Endodermal cell (in vitro differentiated cells): ENCODE measurements around the gene KRTAP5-8. TPM values are rescaled to one million over a fixed set of nuclear protein-coding genes. Genes with fewer than 3 reads are reported as not detected.

Experiments used
- DNase-seq: peaks from one replicate; pipeline ENCODE4 v3.0.0-alpha.2; 2017
- H3K27ac ChIP-seq: 2 replicates; pipeline ENCODE4 v1.5.1; 2013; ENCODE audit warnings: mild to moderate bottlenecking, low read depth, low read length, moderate library complexity
- H3K27me3 ChIP-seq: 2 replicates; pipeline ENCODE4 v1.6.1; 2013; ENCODE audit warnings: mild to moderate bottlenecking, low read length, moderate library complexity; ENCODE audit not compliant: insufficient read depth, control insufficient read depth, poor library complexity, severe bottlenecking
- H3K36me3 ChIP-seq: 2 replicates; pipeline ENCODE4 v1.7.0; 2013; ENCODE audit warnings: mild to moderate bottlenecking, low read length, moderate library complexity; ENCODE audit not compliant: control insufficient read depth, insufficient read depth
- H3K4me1 ChIP-seq: one replicate; pipeline ENCODE4 v1.7.0; 2013; ENCODE audit warnings: low read length; ENCODE audit not compliant: control insufficient read depth, insufficient read depth
- H3K4me3 ChIP-seq: 2 replicates; pipeline ENCODE4 v1.5.1; 2013; ENCODE audit warnings: mild to moderate bottlenecking, low read length, moderate library complexity
- H3K9ac ChIP-seq: 2 replicates; pipeline ENCODE4 v1.6.1; 2013; ENCODE audit warnings: mild to moderate bottlenecking, low read length, moderate library complexity; ENCODE audit not compliant: poor library complexity, severe bottlenecking; ENCODE audit errors: extremely low read depth
- H3K9me3 ChIP-seq: 2 replicates; pipeline ENCODE4 v1.6.1; 2013; ENCODE audit warnings: mild to moderate bottlenecking, low read length, moderate library complexity; ENCODE audit not compliant: control insufficient read depth
- H3K27ac Mint-ChIP-seq: 2 replicates; pipeline ENCODE4 v1.8.0; 2020; ENCODE audit warnings: mixed read lengths
- H3K27me3 Mint-ChIP-seq: 2 replicates; pipeline ENCODE4 v1.8.0; 2021; ENCODE audit warnings: mild to moderate bottlenecking, mixed read lengths; ENCODE audit not compliant: insufficient read depth
- H3K36me3 Mint-ChIP-seq: 2 replicates; pipeline ENCODE4 v1.8.0; 2020; ENCODE audit warnings: low read depth, mixed read lengths
- H3K4me1 Mint-ChIP-seq: 2 replicates; pipeline ENCODE4 v1.8.0; 2020; ENCODE audit warnings: mixed read lengths
- H3K4me3 Mint-ChIP-seq: 2 replicates; pipeline ENCODE4 v1.8.0; 2020; ENCODE audit warnings: mild to moderate bottlenecking, moderate library complexity, mixed read lengths
- H3K9me3 Mint-ChIP-seq: 2 replicates; pipeline ENCODE4 v1.8.0; 2020; ENCODE audit warnings: mild to moderate bottlenecking, mixed read lengths
- CTCF ChIP-seq: fragments of 200-600 bp; sonication (generic); conservative IDR thresholded peaks from 2 replicates; pipeline ENCODE4 v1.5.0; 2021; ENCODE audit warnings: antibody characterized with exemption, mild to moderate bottlenecking
- WGBS, 2 experiments: methylation state at CpG; one replicate each; pipeline versions ENCODE4 v1.1.5 to v1.1.7; 2013; ENCODE audit warnings: missing lambda C conversion rate in 2 of 2, mixed read lengths in 1 of 2; ENCODE audit not compliant: insufficient coverage in 1 of 2, insufficient read length in 1 of 2; 5-methylcytosine and 5-hydroxymethylcytosine counted together
- total RNA-seq, 2 donors: library from RNA; stranded (reverse); fragmentation: NEBNext Ultra II Directional in 1 of 2; extraction: Animal tissue kit (Norgen Biotek cat#: 25700) in 1 of 2; gene quantifications; 2 replicates in 1 of 2; 3 replicates in 1 of 2; pipeline ENCODE4 v1.2.1, GENCODE V29; 2021

The KRTAP5-8 gene
- total RNA-seq, 2 donors from 2014 or later = not detected

- Mint-ChIP-seq H3K27me3 (peaks cover 24% of the 10 kb centered on the region), H3K4me3 (no peak overlapping the region), H3K27ac (peak overlapping the region; percentile 14), H3K36me3 (peaks cover 10% of the 10 kb centered on the region), H3K4me1 (peaks cover 25% of the 10 kb centered on the region), H3K9me3 (peaks cover 32% of the 10 kb centered on the region)
- no peak overlapping the region for H3K9ac ChIP-seq
- DNase-seq = no peak
- H3K4me3 ChIP-seq = peak overlapping the region; percentile 71
- no peak overlapping the region for H3K27ac ChIP-seq
- WGBS, 2 experiments = 95% methylated on average over 8 to 12 of the region's 12 CpGs
- H3K9me3 ChIP-seq = peaks cover 22% of the 10 kb centered on the region
- H3K36me3 ChIP-seq = no peaks in the 10 kb centered on the region
- no peak for TF ChIP-seq CTCF
- H3K4me1 ChIP-seq = peaks cover 19% of the 10 kb centered on the region
- no peaks in the 10 kb centered on the region for H3K27me3 ChIP-seq
Observed at GRCh38 chr11:71545405-71545966, 7.7 kb downstream of the KRTAP5-8 start.

GRCh38 chr11:71548120-71548519 lies 10.3 kb downstream of the KRTAP5-8 start, which contains the start of gene KRTAP5-9:
Gene KRTAP5-9 (plus strand): TSS chr11:71548420. CDS start chr11:71548658, 238 bp downstream.
- Mint-ChIP-seq H3K4me3 (no peak within 1 kb of the TSS), H3K9me3 (peaks cover 17% of the 10 kb centered on the region), H3K36me3 (peaks cover 5% of the 10 kb centered on the region), H3K4me1 (peaks cover 24% of the 10 kb centered on the region), H3K27me3 (peaks cover 28% of the 10 kb centered on the region), H3K27ac (no peak within 1 kb of the TSS)
- H3K36me3 ChIP-seq = no peaks in the 10 kb centered on the region
- no peak for TF ChIP-seq CTCF
- WGBS, 2 experiments = 93% methylated on average over 2 to 5 of the region's 5 CpGs
- no peak within 1 kb of the TSS for H3K27ac ChIP-seq
- H3K27me3 ChIP-seq = no peaks in the 10 kb centered on the region
- no peak for DNase-seq
- peaks cover 18% of the 10 kb centered on the region for H3K4me1 ChIP-seq
- H3K9me3 ChIP-seq = peaks cover 11% of the 10 kb centered on the region
- H3K4me3 ChIP-seq = no peak within 1 kb of the TSS
- H3K9ac ChIP-seq = no peak within 1 kb of the TSS

GRCh38 chr11:71548716-71549151 lies 10.9 kb downstream of the KRTAP5-8 start:
- peaks cover 18% of the 10 kb centered on the region for H3K4me1 Mint-ChIP-seq

More at GRCh38 chr11:71548716-71549151, 10.9 kb downstream of the KRTAP5-8 start:
- Histone ChIP-seq H3K27me3 (no peaks in the 10 kb centered on the region), H3K27ac (no peak overlapping the region), H3K9ac (no peak overlapping the region), H3K36me3 (no peaks in the 10 kb centered on the region), H3K9me3 (peaks cover 11% of the 10 kb centered on the region), H3K4me3 (no peak overlapping the region), H3K4me1 (peaks cover 16% of the 10 kb centered on the region)
- H3K27me3 Mint-ChIP-seq = peaks cover 28% of the 10 kb centered on the region
- no peak for TF ChIP-seq CTCF
- peaks cover 5% of the 10 kb centered on the region for H3K36me3 Mint-ChIP-seq
- peaks cover 17% of the 10 kb centered on the region for H3K9me3 Mint-ChIP-seq
- no peak overlapping the region for H3K4me3 Mint-ChIP-seq
- no peak overlapping the region for H3K27ac Mint-ChIP-seq
- 33 to 88% methylated on average over 2 to 5 of the region's 5 CpGs for WGBS, 2 experiments
- no peak for DNase-seq
